Loucy (cell line): ENCODE results near the gene COL5A3.
A peak's percentile ranks its signal among the peaks of the same experiment; 100 is the strongest.
"Not testable (repeated sequence)": the region's sequence is repeated elsewhere in the genome, so short reads cannot be mapped to it uniquely, and the experiment has no call there.

Source experiments
- H2AFZ ChIP-seq: fragments of 200-600 bp; sonication (generic); 2 replicates; pipeline ENCODE4 v1.6.0; 2016; ENCODE audit warnings: antibody characterized with exemption, mild to moderate bottlenecking, low read length, moderate library complexity
- H3F3A ChIP-seq: fragments of 200-600 bp; 2 replicates; pipeline ENCODE4 v1.6.0; 2016; ENCODE audit warnings: antibody characterized with exemption, low read depth, mild to moderate bottlenecking
- H3K27me3 ChIP-seq: fragments of 200-600 bp; sonication (generic); 2 replicates; pipeline ENCODE4 v1.6.1; 2014; ENCODE audit warnings: low read length, mild to moderate bottlenecking; ENCODE audit not compliant: insufficient read depth, poor library complexity, severe bottlenecking
- H3K36me3 ChIP-seq: fragments of 200-600 bp; sonication (generic); 2 replicates; pipeline ENCODE4 v1.6.1; 2016; ENCODE audit warnings: low read length; ENCODE audit not compliant: insufficient read depth
- H3K4me1 ChIP-seq: fragments of 200-600 bp; sonication (generic); 2 replicates; pipeline ENCODE4 v1.5.1; 2014; ENCODE audit warnings: low read length, mild to moderate bottlenecking; ENCODE audit not compliant: insufficient read depth, poor library complexity, severe bottlenecking
- H3K4me2 ChIP-seq: fragments of 200-600 bp; sonication (generic); 2 replicates; pipeline ENCODE4 v1.6.0; 2014; ENCODE audit warnings: antibody characterized with exemption, low read length, low read depth, mild to moderate bottlenecking; ENCODE audit not compliant: poor library complexity, severe bottlenecking
- H3K4me3 ChIP-seq: fragments of 200-600 bp; sonication (generic); 2 replicates; pipeline ENCODE4 v1.5.1; 2014; ENCODE audit warnings: low read length, mild to moderate bottlenecking, mixed read lengths; ENCODE audit not compliant: poor library complexity, severe bottlenecking
- H3K79me2 ChIP-seq: fragments of 200-600 bp; sonication (generic); 2 replicates; pipeline ENCODE4 v1.6.1; 2014; ENCODE audit warnings: low read length; ENCODE audit not compliant: insufficient read depth
- H3K9ac ChIP-seq: fragments of 200-600 bp; sonication (generic); 2 replicates; pipeline ENCODE4 v1.6.0; 2014; ENCODE audit warnings: mild to moderate bottlenecking, low read depth, low read length, moderate library complexity; ENCODE audit not compliant: poor library complexity, severe bottlenecking
- H3K9me2 ChIP-seq: fragments of 200-600 bp; sonication (generic); replicated peaks from 2 replicates; pipeline ENCODE4 v1.6.1; 2016; ENCODE audit warnings: low read depth, low read length, mixed read lengths
- H3K9me3 ChIP-seq: fragments of 200-600 bp; sonication (generic); 2 replicates; pipeline ENCODE4 v1.6.1; 2014; ENCODE audit warnings: mild to moderate bottlenecking, antibody characterized with exemption, low read length, low read depth; ENCODE audit not compliant: insufficient read depth
- H4K20me1 ChIP-seq: fragments of 200-600 bp; sonication (generic); 2 replicates; pipeline ENCODE4 v1.6.0; 2014; ENCODE audit warnings: antibody characterized with exemption, low read length, mild to moderate bottlenecking; ENCODE audit not compliant: insufficient read depth, poor library complexity, severe bottlenecking
- EZH2phosphoT487 ChIP-seq: fragments of 200-600 bp; IDR thresholded peaks from 2 replicates; pipeline ENCODE4 v1.6.1; 2018; ENCODE audit warnings: antibody characterized with exemption, mild to moderate bottlenecking, moderate library complexity, borderline replicate concordance
- TF ChIP-seq, protein P1 (sequence below): fragments of 200-600 bp; sonication (generic); conservative IDR thresholded peaks from 2 replicates; pipeline ENCODE4 v1.5.1; 2014; ENCODE audit warnings: mild to moderate bottlenecking, antibody characterized with exemption, low read length

Gene COL5A3

DNA sequence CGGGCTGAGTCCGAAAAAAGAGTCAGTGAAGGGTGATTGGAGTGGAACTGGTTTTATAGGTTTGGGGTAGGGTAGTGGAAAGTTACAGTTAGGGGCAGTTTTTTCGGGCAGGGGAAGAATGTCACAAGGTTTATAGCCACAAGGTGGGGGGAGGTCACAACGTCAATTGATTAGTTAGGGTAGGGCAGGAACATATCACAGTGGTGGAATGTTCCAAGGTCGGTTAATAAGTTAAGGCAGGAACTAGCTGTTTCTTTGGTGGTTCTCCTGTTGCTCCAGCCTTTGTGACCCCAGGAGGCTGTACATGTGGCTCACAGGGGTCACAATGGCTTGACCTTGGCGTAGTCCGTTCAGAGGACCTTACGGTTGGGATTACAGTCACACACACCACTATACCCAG lies 23.3 kb upstream of the COL5A3 start:
- H3F3A ChIP-seq = no peaks in the 10 kb centered on the region
- H3K9me2 ChIP-seq = no peaks in the 10 kb centered on the region
- H2AFZ ChIP-seq = no peak overlapping the region
- no peak for TF ChIP-seq EZH2phosphoT487
- TF ChIP-seq, protein P1, sequence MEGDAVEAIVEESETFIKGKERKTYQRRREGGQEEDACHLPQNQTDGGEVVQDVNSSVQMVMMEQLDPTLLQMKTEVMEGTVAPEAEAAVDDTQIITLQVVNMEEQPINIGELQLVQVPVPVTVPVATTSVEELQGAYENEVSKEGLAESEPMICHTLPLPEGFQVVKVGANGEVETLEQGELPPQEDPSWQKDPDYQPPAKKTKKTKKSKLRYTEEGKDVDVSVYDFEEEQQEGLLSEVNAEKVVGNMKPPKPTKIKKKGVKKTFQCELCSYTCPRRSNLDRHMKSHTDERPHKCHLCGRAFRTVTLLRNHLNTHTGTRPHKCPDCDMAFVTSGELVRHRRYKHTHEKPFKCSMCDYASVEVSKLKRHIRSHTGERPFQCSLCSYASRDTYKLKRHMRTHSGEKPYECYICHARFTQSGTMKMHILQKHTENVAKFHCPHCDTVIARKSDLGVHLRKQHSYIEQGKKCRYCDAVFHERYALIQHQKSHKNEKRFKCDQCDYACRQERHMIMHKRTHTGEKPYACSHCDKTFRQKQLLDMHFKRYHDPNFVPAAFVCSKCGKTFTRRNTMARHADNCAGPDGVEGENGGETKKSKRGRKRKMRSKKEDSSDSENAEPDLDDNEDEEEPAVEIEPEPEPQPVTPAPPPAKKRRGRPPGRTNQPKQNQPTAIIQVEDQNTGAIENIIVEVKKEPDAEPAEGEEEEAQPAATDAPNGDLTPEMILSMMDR = no peak
- H3K79me2 ChIP-seq = no peaks in the 10 kb centered on the region
- H4K20me1 ChIP-seq = no peaks in the 10 kb centered on the region
- no peaks in the 10 kb centered on the region for H3K9me3 ChIP-seq
- no peak overlapping the region for H3K9ac ChIP-seq
- H3K4me1 ChIP-seq = no peaks in the 10 kb centered on the region
- no peak overlapping the region for H3K4me3 ChIP-seq
- no peak overlapping the region for H3K4me2 ChIP-seq
- H3K27me3 ChIP-seq = no peaks in the 10 kb centered on the region
- no peaks in the 10 kb centered on the region for H3K36me3 ChIP-seq

DNA sequence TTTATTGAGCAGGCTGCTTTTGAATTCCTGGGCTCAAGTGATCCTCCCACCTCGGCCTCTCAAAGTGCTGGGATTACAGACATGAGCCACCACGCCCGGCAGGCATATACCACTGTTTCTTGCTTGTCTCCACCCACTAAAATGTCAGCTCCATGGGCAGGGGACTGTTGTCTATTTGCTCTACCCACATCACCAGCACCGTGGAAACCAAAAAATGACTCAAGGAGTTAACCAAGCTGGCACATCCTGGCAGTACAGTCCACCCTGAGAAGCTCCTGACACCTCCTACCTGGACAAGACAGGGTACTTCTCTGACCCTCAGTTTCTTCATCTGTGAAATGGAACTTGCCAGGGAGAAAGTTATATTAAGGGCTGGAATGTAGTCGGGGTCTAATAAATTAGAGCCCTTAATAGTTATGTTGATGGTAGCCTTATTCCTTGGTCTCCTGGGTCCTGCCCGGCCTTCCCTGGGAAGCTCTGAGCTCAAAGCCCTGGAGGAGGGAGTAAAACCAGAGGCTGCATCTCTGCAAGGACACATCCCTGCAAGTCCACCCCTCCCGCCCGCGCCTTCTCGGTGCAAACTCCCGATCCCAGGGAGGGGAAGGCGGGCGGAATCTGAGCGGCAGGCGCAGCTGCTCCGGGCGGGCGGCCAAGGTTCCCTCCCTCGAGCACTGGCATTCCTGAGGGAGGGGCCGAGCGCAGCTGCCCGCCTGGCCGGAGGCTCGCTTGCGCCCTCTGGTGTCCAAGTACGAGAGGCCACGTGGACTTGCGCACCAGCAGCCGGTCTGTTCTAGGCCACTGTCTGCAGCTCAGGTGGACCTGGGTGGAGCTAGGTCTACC lies 17.1 kb upstream of the COL5A3 start:
- peak overlapping the region; percentile 52 for H3K4me3 ChIP-seq
- H3K9ac ChIP-seq = no peak overlapping the region

DNA sequence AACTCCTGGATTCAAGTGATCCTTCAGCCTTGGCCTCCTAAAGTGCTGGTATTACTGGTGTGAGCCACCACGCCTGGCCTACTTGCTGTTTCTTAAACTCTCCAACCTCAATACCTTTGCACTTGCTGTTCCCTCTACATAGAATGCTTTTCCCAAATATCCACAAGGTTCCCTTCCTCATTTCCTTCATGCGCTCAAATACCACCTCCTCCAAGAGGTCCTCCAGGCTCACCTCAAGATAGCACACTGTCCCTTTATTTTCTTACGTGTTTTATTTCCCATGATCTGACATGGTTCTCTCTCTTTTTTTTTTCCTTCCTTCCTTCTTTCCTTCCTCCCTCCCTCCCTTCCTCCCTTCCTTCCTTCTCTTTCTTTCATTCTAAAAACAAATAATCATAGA lies 16.4 kb upstream of the COL5A3 start:
- Histone ChIP-seq H3K36me3 (no peaks in the 10 kb centered on the region), H3K9me2 (no peaks in the 10 kb centered on the region), H3K4me1 (no peaks in the 10 kb centered on the region), H3K9ac (no peak overlapping the region), H4K20me1 (no peaks in the 10 kb centered on the region), H3F3A (no peaks in the 10 kb centered on the region), H2AFZ (no peak overlapping the region), H3K4me2 (no peak overlapping the region), H3K4me3 (no peak overlapping the region), H3K27me3 (no peaks in the 10 kb centered on the region), H3K79me2 (no peaks in the 10 kb centered on the region), H3K9me3 (no peaks in the 10 kb centered on the region)
- TF ChIP-seq, protein P1 = no peak
- no peak for TF ChIP-seq EZH2phosphoT487

More for the DNA sequence above, 17.1 kb upstream of the COL5A3 start:
- H3K27me3 ChIP-seq = no peaks in the 10 kb centered on the region
- H2AFZ ChIP-seq = peak overlapping the region; percentile 87
- H3K4me2 ChIP-seq = peak overlapping the region; percentile 61
- no peak for TF ChIP-seq EZH2phosphoT487
- TF ChIP-seq, protein P1 = peak; percentile 86
- no peaks in the 10 kb centered on the region for H3K36me3 ChIP-seq
- H3F3A ChIP-seq = no peaks in the 10 kb centered on the region
- H3K9me3 ChIP-seq = no peaks in the 10 kb centered on the region
- no peaks in the 10 kb centered on the region for H4K20me1 ChIP-seq
- no peaks in the 10 kb centered on the region for H3K4me1 ChIP-seq
- no peaks in the 10 kb centered on the region for H3K79me2 ChIP-seq
- no peaks in the 10 kb centered on the region for H3K9me2 ChIP-seq

DNA sequence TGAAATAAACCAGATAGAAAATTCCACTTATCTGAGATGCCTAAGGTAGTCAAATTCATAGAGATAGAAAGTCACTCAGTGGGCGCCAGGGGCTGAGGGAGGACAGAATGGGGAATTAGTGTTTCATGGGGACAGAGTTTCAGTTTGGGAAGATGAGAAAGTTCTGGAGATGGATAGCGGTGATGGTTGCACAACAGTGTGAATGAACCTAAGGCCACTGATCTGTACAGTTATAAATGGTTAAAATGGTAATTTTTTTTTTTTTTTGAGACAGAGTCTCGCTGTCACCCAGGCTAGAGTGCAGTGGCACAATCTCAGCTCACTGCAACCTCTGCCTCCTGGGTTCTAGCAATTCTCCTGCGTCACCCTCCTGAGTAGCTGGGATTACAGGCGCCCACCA lies 12.8 kb upstream of the COL5A3 start:
- H3K4me3 ChIP-seq, H2AFZ ChIP-seq, H4K20me1 ChIP-seq, H3K9me2 ChIP-seq, H3K9ac ChIP-seq, H3K4me1 ChIP-seq, H3K27me3 ChIP-seq, H3K79me2 ChIP-seq, H3K36me3 ChIP-seq, H3K4me2 ChIP-seq, H3K9me3 ChIP-seq, H3F3A ChIP-seq: not testable (repeated sequence)
